ENCODE data around the gene RALGPS1. TPM values are rescaled to one million over a fixed set of nuclear protein-coding genes. Genes with fewer than 3 reads are reported as not detected.

RALGPS1 gene
- total and polyA plus RNA-seq, 2 of the 13 experiments (the other 11 are each of a cell fraction or from before 2014, with no cell fraction given): 3.7 to 6.5 TPM

DNA sequence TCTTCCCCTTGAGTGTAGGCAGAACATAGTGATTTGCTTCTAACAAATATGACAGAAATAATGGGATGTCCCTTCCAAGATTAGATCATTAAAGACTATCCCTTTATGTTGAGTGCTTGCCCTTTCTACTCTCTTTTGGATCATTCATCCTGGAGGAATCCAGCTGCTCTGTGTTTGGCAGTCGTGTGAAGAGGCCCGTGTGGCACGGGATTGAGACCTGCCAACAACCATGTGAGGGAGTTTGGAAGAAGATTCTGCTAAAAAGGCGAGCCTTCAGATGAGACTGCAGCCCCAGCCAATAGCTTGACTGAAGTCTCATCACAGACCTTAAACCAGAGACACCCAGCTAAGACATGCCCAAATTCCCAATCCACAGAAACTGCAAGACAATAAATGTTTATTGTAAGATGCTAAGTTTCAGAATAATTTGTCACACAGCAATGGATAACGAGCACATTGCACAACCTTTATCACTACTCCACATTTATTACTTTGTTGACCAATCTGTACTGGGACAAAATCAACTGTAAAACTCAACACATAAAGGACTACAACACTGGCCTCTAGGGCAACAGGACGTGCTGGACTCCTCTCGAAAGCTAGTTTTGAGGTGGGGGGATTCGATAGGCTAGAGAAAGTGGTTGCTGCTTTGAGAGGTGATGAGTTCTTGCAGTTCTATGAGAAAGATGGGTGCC, 165.0 kb downstream of the RALGPS1 start (continued):
- TF ChIP-seq, protein P1, sequence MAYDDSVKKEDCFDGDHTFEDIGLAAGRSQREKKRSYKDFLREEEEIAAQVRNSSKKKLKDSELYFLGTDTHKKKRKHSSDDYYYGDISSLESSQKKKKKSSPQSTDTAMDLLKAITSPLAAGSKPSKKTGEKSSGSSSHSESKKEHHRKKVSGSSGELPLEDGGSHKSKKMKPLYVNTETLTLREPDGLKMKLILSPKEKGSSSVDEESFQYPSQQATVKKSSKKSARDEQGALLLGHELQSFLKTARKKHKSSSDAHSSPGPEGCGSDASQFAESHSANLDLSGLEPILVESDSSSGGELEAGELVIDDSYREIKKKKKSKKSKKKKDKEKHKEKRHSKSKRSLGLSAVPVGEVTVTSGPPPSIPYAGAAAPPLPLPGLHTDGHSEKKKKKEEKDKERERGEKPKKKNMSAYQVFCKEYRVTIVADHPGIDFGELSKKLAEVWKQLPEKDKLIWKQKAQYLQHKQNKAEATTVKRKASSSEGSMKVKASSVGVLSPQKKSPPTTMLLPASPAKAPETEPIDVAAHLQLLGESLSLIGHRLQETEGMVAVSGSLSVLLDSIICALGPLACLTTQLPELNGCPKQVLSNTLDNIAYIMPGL (CRISPR knock-in tag; IDR thresholded peaks at IDR 0.05; ENCODE audit: borderline replicate concordance in 1 of 2, low read depth in 1 of 2): no peak
- no peak for TF ChIP-seq ZNF577 (CRISPR knock-in tag; IDR thresholded peaks at IDR 0.05; ENCODE audit: borderline replicate concordance, low read depth)
- no peak for TF ChIP-seq EED (CRISPR knock-in tag; IDR thresholded peaks at IDR 0.05)

DNA sequence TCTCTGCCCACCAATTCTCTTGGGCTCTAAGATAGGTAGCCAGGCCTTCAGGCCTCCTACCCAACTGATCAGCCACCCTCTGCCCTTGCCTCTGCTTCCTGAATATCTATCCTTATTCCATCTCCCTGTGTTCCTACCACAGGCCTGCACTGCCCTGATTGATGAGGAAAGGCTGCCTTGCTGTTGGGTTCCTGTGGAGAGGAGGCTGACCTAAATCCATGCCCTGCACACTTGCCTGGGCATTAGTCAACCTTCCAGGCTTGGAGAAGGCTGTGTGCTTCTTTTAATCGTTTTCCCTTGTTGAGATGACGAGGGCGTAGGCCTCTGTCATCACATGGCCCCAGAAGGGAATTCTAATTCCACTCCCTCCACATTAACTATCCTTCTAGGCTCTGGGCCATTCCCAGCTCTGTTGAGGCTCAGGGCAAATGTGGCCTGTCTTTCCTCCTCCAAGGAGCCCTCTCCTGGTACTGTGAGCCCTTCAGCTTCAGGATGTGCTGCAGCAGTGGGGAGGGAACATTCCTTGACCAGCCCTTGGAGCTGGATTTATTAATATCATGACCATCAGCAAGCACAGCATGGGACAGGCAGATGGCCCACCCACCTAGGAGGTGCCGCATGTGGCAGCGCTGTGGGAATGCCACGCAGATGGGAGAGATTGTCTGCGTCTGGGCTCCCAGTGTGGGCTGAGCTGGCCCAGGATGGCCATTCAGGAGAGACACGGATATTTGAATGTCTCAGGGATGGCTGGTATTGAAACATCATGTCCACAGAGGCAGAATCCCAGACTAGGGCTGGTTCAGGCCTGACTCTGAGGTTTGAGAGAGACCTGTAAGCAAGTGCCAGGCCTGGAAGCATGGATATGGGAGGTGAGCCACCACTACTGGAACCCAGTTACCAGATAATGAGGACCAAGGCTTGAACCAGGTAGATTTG, 166.9 kb downstream of the RALGPS1 start:
- ATAC-seq: no peak
- Histone ChIP-seq H3K79me2 (ENCODE audit: insufficient read depth, low read length) (no peaks in the 10 kb centered on the region), H2AFZ (ENCODE audit: low read length) (no peak overlapping the region), H3K27me3 (ENCODE audit: control insufficient read depth in 1 of 2, insufficient read depth in 2 of 2, low read length in 2 of 2) (no peaks in the 10 kb centered on the region), H3K36me3 (replicated peaks in 1 of 2; ENCODE audit: control insufficient read depth in 1 of 2, insufficient read depth in 2 of 2, low read length in 2 of 2) (no peaks in the 10 kb centered on the region), H3K4me2 (ENCODE audit: low read depth, low read length) (no peak overlapping the region), H3K9me3 (ENCODE audit: low read length) (no peaks in the 10 kb centered on the region), H3K4me3 (replicated peaks in 1 of 3; ENCODE audit: insufficient read depth in 1 of 3, low read depth in 2 of 3, low read length in 3 of 3) (no peak overlapping the region), H3K4me1 (ENCODE audit: insufficient read depth, low read length) (peaks cover 25% of the 10 kb centered on the region), H3K9ac (ENCODE audit: insufficient read depth, low read depth, low read length) (no peak overlapping the region), H4K20me1 (ENCODE audit: insufficient read depth, low read length) (no peaks in the 10 kb centered on the region), H3K27ac (ENCODE audit: extremely low read length, insufficient read depth, low read length) (no peak overlapping the region)
- ChIA-PET POLR2A (no interaction called here), CTCF (ENCODE audit: low intra/inter-chr PET ratio, low total read pairs) (no interaction called here)
- no TSS peak for BruUV-seq (replicated peaks)
- in situ Hi-C loops (cut with HindIII; ENCODE audit: extremely low pct_ligation_motif_present, low pct_unique_long_range_greater_than_20kb): no loop called here
- DNase-seq (ENCODE audit: low spot score): no peak
- FAIRE-seq: no peak
- intact Hi-C loops (cut with micrococcal nuclease; ENCODE audit: unreplicated experiment): no loop called here
- 66% methylated on average over 3 of the region's 8 CpGs for WGBS (ENCODE audit: low lambda C conversion rate)
- TF ChIP-seq NR2F6 (IDR thresholded peaks at IDR 0.05) (no peak), NR2F6 (CRISPR knock-in tag; IDR thresholded peaks at IDR 0.05) (no peak), MAFK (conservative IDR thresholded peaks at IDR 0.05 in 1 of 2, IDR thresholded peaks at IDR 0.05 in 1 of 2; ENCODE audit: low read length in 2 of 2) (no peak), TEAD2 (CRISPR knock-in tag; IDR thresholded peaks at IDR 0.05) (no peak), TAF15 (IDR thresholded peaks at IDR 0.05; ENCODE audit: low read depth, low read length, poor library complexity, severe bottlenecking) (no peak), SNAI1 (CRISPR knock-in tag; IDR thresholded peaks at IDR 0.05; ENCODE audit: borderline replicate concordance) (no peak)
- TF ChIP-seq, protein P2, sequence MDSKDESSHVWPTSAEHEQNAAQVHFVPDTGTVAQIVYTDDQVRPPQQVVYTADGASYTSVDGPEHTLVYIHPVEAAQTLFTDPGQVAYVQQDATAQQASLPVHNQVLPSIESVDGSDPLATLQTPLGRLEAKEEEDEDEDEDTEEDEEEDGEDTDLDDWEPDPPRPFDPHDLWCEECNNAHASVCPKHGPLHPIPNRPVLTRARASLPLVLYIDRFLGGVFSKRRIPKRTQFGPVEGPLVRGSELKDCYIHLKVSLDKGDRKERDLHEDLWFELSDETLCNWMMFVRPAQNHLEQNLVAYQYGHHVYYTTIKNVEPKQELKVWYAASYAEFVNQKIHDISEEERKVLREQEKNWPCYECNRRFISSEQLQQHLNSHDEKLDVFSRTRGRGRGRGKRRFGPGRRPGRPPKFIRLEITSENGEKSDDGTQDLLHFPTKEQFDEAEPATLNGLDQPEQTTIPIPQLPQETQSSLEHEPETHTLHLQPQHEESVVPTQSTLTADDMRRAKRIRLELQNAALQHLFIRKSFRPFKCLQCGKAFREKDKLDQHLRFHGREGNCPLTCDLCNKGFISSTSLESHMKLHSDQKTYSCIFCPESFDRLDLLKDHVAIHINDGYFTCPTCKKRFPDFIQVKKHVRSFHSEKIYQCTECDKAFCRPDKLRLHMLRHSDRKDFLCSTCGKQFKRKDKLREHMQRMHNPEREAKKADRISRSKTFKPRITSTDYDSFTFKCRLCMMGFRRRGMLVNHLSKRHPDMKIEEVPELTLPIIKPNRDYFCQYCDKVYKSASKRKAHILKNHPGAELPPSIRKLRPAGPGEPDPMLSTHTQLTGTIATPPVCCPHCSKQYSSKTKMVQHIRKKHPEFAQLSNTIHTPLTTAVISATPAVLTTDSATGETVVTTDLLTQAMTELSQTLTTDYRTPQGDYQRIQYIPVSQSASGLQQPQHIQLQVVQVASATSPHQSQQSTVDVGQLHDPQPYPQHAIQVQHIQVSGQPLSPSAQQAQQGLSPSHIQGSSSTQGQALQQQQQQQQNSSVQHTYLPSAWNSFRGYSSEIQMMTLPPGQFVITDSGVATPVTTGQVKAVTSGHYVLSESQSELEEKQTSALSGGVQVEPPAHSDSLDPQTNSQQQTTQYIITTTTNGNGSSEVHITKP (CRISPR knock-in tag; IDR thresholded peaks at IDR 0.05; ENCODE audit: low read depth): no peak
- TF ChIP-seq, protein P3, sequence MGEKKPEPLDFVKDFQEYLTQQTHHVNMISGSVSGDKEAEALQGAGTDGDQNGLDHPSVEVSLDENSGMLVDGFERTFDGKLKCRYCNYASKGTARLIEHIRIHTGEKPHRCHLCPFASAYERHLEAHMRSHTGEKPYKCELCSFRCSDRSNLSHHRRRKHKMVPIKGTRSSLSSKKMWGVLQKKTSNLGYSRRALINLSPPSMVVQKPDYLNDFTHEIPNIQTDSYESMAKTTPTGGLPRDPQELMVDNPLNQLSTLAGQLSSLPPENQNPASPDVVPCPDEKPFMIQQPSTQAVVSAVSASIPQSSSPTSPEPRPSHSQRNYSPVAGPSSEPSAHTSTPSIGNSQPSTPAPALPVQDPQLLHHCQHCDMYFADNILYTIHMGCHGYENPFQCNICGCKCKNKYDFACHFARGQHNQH (CRISPR knock-in tag; IDR thresholded peaks at IDR 0.05): no peak
- TF ChIP-seq, protein P4, sequence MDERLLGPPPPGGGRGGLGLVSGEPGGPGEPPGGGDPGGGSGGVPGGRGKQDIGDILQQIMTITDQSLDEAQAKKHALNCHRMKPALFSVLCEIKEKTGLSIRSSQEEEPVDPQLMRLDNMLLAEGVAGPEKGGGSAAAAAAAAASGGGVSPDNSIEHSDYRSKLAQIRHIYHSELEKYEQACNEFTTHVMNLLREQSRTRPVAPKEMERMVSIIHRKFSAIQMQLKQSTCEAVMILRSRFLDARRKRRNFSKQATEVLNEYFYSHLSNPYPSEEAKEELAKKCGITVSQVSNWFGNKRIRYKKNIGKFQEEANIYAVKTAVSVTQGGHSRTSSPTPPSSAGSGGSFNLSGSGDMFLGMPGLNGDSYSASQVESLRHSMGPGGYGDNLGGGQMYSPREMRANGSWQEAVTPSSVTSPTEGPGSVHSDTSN (CRISPR knock-in tag; IDR thresholded peaks at IDR 0.05): no peak

All from HepG2 (cell line).